ENCODE measurements around the gene CAB39L.

DNA sequence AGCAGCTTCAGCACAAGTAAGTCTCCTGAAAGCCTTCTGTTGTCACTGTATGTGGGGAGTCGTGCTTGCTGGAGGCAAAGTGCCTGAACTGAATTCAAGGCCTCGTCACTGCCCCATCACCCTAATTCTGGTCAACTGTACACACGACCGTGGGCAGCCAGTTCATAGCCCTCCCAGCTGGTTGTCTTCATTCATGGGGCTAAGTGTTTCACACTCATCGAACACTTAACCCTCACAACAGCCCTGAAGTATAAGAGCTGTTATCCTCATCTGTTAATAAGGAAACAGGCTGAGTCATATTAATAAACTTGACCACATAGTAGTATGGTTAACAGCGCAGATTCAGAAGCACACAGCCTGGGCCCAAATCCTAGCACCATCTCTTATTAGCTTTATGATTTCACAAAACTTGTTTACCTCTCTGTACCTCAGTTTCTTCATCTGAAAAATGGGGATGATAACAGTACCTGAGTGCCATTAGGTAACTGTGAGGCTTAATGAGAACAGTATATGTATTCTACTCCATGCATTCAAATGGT is 129.5 kb downstream of the CAB39L start:
- TF ChIP-seq POLR2A (IDR thresholded peaks at IDR 0.05; ENCODE audit: low read depth, low read length) (no peak), MXI1 (IDR thresholded peaks at IDR 0.05; ENCODE audit: borderline replicate concordance, low read depth, low read length) (no peak), NFE2L2 (IDR thresholded peaks at IDR 0.05; ENCODE audit: low read depth, low read length) (no peak)
